ENCODE results near the gene NCAN.

Gene NCAN

GRCh38 chr19:19279853-19280252 is 68.1 kb downstream of the NCAN start:
- no peaks in the 10 kb centered on the region for H3K9me3 ChIP-seq
- H3K4me3 ChIP-seq: no peak overlapping the region
- no peaks in the 10 kb centered on the region for H3K4me1 ChIP-seq
- H3K27me3 ChIP-seq (ENCODE audit: low read depth): no peaks in the 10 kb centered on the region
- DNase-seq (ENCODE audit: low spot score in 2 of 2): no peak
- in situ Hi-C loops (cut with MboI; ENCODE audit: low sequenced_read_pairs): no loop called here
- H3K36me3 ChIP-seq (replicated peaks): peaks cover 45% of the 10 kb centered on the region

- H3K9me3 ChIP-seq: no peaks in the 10 kb centered on the region
- no peak overlapping the region for H3K4me3 ChIP-seq
- no peaks in the 10 kb centered on the region for H3K27me3 ChIP-seq (ENCODE audit: low read depth)
- DNase-seq (ENCODE audit: low spot score in 2 of 2): no peak
- H3K36me3 ChIP-seq (replicated peaks): peaks cover 50% of the 10 kb centered on the region
- in situ Hi-C loops (cut with MboI; ENCODE audit: low sequenced_read_pairs): no loop called here
- no peaks in the 10 kb centered on the region for H3K4me1 ChIP-seq
These were observed 68.8 kb downstream of the NCAN start for GRCh38 chr19:19280561-19280960.

GRCh38 chr19:19285686-19286085 is 73.9 kb downstream of the NCAN start:
- DNase-seq (ENCODE audit: low spot score in 2 of 2): no peak
- Histone ChIP-seq H3K4me1 (no peaks in the 10 kb centered on the region), H3K27me3 (ENCODE audit: low read depth) (no peaks in the 10 kb centered on the region), H3K9me3 (no peaks in the 10 kb centered on the region), H3K4me3 (no peak overlapping the region), H3K36me3 (replicated peaks) (peaks cover 40% of the 10 kb centered on the region)
- in situ Hi-C loops (cut with MboI; ENCODE audit: low sequenced_read_pairs): no loop called here

- no peak overlapping the region for H3K4me3 ChIP-seq
- DNase-seq (ENCODE audit: low spot score in 2 of 2): no peak
- H3K36me3 ChIP-seq (replicated peaks): peaks cover 47% of the 10 kb centered on the region
- no peaks in the 10 kb centered on the region for H3K4me1 ChIP-seq
- H3K9me3 ChIP-seq: peaks cover 3% of the 10 kb centered on the region; the same call in 1 of the 2 replicates
- in situ Hi-C loops (cut with MboI; ENCODE audit: low sequenced_read_pairs): no loop called here
- no peaks in the 10 kb centered on the region for H3K27me3 ChIP-seq (ENCODE audit: low read depth)
These were observed 80.8 kb downstream of the NCAN start for GRCh38 chr19:19292607-19293006.

GRCh38 chr19:19294914-19295313 is 83.2 kb downstream of the NCAN start:
- Histone ChIP-seq H3K27me3 (ENCODE audit: low read depth) (no peaks in the 10 kb centered on the region), H3K4me3 (no peak overlapping the region), H3K4me1 (no peaks in the 10 kb centered on the region), H3K9me3 (peaks cover 3% of the 10 kb centered on the region; the same call in 1 of the 2 replicates), H3K36me3 (replicated peaks) (peaks cover 37% of the 10 kb centered on the region)
- DNase-seq (ENCODE audit: low spot score in 2 of 2): no peak
- in situ Hi-C loops (cut with MboI; ENCODE audit: low sequenced_read_pairs): no loop called here

GRCh38 chr19:19296953-19297689 is 85.4 kb downstream of the NCAN start:
- Histone ChIP-seq H3K36me3 (replicated peaks) (peaks cover 48% of the 10 kb centered on the region), H3K4me1 (no peaks in the 10 kb centered on the region), H3K4me3 (no peak overlapping the region), H3K27me3 (ENCODE audit: low read depth) (no peaks in the 10 kb centered on the region), H3K9me3 (peaks cover 3% of the 10 kb centered on the region; the same call in 1 of the 2 replicates)
- no peak for DNase-seq (ENCODE audit: low spot score in 2 of 2)
- in situ Hi-C loops (cut with MboI; ENCODE audit: low sequenced_read_pairs): no loop called here

- Histone ChIP-seq H3K36me3 (replicated peaks) (peaks cover 44% of the 10 kb centered on the region), H3K9me3 (peaks cover 3% of the 10 kb centered on the region; the same call in 1 of the 2 replicates), H3K4me3 (no peak overlapping the region), H3K4me1 (no peaks in the 10 kb centered on the region), H3K27me3 (ENCODE audit: low read depth) (no peaks in the 10 kb centered on the region)
- DNase-seq (ENCODE audit: low spot score in 2 of 2): no peak
- in situ Hi-C loops (cut with MboI; ENCODE audit: low sequenced_read_pairs): no loop called here
These were observed 86.0 kb downstream of the NCAN start for GRCh38 chr19:19297759-19298158.

GRCh38 chr19:19300613-19301012 is 88.9 kb downstream of the NCAN start:
- in situ Hi-C loops (cut with MboI; ENCODE audit: low sequenced_read_pairs): no loop called here
- Histone ChIP-seq H3K4me1 (no peaks in the 10 kb centered on the region), H3K9me3 (no peaks in the 10 kb centered on the region), H3K36me3 (replicated peaks) (peaks cover 48% of the 10 kb centered on the region), H3K4me3 (no peak overlapping the region), H3K27me3 (ENCODE audit: low read depth) (no peaks in the 10 kb centered on the region)
- DNase-seq (ENCODE audit: low spot score in 2 of 2): no peak

Data from HAP-1 (cell line).